OCI-M2 (cell line): ENCODE measurements around the gene ISYNA1.

Source experiments
- DNase-seq: peaks from one replicate; lab custom pipeline; 2025; ENCODE audit not compliant: unreplicated experiment; lab: John Stamatoyannopoulos, UW

ISYNA1 gene

DNA sequence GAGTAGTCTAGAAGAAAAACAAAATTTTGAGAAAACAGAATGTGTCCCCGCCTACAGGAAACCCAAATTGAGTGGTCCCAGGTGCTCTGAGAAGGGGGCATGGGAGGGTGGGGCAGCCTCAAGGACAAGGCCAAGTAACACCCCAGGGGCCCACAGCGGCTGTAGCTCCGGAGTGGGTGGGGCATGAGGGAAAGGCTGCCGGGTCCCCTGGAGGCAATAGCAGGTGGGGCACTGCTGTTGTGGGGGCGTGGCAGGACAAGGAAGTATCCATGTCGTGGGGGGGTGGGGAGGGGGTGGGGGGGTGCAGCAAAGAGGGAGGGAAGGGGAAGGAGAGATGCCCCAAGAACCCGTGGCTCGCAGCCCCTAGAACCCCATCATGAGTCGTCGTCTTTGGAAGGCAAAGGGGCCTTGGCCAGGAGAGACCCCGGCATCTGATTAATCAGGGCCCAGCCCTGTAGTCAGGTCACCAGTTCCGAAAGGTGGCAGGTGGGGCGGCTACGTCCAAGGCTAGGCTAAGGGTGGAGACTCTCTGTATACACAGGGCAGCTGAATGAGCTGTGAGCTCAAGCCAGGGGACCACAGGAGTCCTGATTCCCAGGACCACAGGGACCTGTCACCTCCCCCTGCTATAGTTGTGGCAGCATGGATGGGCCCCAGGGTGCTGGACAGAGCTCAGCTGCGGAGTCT is 7.5 kb upstream of the ISYNA1 start:
- no peak for DNase-seq

DNA sequence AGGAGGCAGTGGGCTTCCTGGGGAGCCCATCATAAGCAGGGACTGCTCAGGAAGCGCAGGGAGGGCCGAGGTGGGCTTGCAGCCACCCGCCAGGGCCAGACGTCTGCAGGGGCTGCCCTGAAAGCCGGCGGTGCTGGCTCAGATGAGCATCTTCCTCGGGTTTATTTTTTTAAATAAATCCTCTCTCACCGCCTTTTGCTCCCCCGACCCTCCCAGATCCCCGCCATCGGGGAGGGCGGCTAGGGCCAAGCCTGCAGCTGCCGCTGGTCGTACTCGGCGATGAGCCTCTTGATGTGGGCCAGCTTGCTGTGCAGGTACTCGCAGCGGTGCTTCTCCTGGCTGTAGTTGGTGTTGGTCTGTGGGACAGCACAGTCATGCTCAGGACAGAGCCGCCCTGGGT is 6.6 kb upstream of the ISYNA1 start:
- DNase-seq = no peak

DNA sequence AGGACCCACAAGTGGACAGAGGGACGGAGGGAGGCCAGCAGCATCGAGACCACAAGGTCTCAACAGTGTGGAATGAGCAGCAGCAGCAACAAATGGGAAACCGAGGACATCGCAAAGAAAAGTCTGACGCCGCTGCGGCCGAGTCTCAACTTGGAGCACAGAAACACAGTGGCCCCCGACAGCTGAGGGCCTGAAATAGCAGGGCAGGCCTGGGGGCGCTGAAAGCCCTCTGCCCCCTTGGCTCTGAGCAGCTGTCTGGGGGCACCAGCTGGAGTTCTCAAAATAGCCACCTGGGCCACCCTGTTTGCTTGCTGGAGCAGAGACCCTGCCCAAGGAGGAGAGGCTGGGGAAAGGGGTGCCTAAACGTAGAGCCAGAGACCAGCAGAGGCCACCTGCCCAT is 5.9 kb upstream of the ISYNA1 start:
- DNase-seq = no peak

DNA sequence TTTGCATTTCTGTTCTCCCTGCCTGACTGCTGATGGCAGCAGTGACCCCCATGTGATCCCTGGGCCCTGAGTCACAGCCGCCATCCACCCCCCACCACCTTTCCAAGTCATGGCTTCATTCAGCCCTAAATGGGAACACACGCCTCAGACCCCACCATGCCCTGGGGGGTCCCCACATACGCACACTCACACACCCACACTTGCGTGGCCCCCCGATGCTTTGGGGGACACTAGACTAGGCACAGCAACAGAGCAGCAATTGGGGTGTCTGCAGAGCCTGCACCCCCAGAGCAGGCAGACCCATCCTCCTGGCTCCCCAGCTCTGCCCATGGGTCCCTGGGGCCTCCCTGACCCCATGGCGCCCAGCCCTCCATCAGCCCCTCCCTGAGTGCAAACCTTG is 5.5 kb upstream of the ISYNA1 start:
- no peak for DNase-seq

DNA sequence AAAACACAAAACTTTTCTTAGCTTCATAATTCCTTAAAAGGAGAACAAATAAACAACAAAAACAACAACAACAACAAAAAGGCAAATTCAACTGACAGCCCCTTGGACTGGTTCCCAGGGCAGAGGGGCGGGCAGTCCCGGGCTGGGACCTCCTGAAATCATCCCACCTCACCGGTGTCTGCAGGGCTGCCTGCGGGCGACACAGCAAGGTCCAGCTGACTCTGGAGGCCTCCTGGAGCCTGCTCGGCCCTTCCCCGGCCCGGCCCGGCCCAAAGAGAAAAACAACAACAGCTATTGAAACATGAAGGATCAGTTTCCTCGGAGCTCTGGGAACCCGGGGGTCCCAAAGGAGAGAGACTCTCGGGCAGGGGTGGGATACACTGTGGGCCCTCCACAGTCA is 5.0 kb upstream of the ISYNA1 start:
- DNase-seq = no peak

DNA sequence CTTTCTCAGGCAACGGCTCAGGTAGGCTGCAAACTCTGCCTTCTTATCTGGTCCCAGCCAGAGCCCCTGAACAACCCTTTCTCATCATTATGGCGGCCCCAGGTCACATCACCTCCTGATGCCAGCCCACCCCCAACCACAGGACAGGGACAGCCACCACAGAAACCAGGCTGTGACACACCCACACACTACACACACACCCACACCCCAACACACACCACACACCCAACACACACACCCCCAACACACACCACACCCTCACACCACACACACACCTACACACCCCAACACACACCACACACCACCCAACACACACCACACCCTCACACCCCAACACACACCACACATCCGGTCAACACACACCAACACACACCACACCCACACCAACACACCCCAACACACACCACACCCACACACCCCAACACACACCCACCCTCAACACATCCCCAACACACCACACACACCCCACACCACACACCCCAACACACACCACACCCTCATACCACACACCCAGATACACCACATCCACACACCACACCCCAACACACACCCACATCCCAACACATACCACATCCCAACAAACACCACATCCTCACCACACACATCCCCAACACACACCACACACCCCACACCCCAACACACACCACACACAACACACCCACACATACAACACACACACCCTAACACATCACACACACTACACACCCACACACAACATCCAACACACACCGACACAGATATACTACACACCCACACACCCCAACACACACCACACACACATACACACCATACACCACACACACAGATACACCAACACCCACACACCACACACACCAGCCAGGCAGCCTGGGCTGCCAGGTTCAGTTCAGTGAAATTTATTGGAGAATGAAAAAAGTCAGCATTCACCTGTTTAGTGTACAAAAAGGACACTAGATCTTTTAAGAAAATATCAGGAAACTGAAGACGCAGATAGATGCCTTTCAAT is 4.2 kb upstream of the ISYNA1 start:
- DNase-seq = no peak

DNA sequence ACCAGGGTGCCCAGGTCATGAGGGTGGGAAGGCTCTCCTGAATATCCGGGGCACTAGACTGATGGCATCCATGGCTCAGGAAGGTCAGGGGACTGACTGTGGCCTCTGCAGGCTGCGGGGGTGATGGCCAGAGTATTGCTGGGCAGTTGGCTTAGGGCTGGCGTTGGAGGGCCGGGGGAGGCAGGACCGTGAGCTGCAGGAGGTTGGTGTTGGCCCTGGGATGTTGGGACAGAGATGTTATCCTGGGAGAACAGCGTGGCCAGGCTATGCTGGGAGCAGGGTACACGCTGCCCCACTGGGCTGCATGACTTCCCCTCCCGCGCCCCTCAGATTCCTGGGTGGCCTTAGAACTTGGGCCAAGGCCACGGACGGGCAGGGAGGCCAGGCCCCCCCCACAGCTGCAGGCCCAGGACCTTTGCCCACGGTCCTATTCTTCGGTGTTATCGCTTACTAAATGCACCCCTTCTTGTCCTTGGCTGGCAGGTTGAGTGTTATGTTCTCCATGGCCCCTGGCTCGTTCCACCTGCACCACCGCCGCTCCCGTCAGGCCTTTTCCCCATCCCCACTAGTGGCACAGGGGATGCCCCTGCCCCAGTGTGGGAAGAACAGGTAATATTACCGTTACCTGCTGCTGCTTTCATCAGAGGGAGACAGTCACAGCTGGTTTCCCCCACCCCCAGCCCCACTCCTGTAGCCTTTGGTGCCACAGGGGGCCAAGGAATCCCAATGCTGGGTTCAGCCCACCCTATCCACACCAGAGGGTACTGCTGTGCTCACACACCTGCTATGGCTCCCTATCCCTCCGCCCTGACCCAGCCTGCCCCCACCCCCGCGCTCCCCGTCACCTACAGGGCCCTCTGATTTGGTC is 3.2 kb upstream of the ISYNA1 start:
- no peak for DNase-seq

DNA sequence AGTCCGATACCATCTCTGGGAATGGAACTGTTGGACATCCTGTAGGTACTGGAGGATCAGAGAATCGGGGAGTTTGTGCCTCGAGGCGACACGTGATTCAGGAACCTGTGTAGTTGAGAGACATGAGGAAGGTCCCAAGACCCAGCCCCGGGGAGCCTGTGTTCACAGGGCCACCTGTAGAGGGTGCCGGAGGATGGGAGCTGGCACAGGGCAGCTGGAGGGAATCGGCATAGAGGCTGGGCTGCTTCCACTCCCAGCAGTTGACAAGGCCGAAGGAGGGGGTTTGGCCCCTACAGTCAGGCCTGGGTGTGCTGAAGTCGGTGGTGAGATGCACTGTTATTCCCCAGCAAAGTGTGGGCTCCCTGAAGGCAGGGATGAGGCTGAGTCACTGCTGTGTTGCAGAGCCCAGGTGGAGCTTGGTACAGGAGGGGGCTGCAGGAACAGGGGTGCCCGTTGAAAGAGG is 2.5 kb upstream of the ISYNA1 start:
- no peak for DNase-seq

DNA sequence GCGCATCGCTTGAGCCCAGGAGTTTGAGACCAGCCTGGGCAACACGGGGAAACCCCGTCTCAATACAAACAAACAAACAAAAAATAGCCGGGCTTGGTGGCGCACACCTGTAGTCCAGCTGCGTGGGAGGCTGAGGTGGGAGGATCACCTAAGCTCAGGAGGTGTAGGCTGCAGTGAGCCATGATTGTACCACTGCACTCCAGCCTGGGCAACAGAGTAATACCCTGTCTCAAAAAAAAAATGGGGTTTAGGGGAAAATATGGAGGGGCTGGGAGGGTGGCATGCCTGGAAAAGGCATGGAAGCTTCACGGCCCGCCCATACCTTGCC is 1.9 kb upstream of the ISYNA1 start:
- DNase-seq = no peak

DNA sequence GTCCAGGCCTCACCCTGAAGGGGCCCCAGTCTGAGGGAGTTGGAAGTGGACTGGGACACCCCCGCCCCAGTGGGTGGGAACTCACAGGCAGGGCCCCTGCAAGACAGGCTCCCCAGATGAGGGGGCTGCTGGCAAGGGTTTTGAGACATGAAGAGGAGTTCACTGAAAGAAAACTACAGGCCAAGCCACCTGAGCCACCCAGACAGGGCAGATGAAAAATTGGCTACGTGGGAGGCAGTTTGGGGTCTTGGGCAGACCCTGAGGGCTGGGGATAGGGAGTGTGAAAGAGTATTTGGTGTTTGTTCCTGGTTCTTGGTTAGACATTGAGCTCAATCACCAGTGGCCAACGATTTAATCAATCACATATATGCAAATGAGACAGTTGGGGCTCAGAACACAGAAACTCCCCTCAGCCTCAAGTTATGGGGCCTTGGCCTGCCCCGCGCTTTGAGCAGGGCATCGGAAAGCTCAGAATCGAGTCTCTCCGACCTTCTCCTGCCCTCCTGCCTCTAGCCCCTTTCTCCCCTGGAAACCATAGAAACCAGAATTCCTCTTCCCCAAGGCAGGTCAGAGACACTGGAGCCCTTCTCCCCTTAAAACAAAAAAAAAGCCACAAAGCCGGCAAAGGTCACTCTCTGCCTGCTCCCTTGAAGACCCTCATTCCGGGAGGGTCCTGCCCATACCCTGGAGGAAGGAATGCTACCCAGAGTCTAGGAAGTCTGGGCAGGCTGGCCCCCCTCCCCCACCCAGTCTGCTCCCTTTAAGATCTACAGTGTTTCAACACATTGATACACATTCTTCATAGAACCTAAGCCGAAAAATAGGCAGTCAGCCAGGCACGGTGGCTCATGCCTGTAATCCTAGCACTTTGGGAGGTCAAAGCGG is 1.3 kb upstream of the ISYNA1 start:
- no peak for DNase-seq

DNA sequence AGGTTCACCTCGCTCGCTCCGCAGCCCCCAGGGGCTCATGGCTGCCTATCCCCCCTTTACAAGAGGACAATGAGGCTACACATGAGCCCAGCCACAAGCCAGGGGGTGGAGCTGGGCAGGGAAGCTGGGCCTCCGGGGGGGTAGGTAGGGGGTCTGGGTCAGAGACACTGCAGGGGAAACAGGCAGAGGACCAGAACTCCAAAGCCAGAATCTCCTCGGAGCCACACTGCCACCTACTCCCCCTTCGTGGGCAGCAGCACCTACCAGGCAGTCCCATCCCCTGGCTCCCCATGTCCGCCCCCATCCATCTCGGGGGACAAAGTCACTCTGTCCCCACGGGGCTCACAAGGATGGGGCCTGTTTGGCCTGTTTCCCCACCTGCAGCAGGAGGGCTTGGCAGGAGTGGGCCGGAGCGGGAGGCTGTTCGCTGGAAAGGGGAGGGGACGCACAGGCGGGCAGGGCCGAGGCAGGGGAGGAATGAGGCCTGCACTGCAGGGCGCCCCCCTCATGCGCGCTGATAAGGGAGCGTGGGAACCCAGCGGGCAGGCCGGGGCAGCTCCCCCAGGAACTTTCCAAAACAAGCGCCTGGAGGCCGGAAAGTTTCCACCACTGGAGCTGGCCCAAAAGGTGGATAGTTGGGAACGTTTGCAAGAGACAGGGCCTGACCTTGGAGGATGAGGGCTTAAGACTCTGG is 545 bp upstream of the ISYNA1 start:
- DNase-seq = peak; percentile 52

DNA sequence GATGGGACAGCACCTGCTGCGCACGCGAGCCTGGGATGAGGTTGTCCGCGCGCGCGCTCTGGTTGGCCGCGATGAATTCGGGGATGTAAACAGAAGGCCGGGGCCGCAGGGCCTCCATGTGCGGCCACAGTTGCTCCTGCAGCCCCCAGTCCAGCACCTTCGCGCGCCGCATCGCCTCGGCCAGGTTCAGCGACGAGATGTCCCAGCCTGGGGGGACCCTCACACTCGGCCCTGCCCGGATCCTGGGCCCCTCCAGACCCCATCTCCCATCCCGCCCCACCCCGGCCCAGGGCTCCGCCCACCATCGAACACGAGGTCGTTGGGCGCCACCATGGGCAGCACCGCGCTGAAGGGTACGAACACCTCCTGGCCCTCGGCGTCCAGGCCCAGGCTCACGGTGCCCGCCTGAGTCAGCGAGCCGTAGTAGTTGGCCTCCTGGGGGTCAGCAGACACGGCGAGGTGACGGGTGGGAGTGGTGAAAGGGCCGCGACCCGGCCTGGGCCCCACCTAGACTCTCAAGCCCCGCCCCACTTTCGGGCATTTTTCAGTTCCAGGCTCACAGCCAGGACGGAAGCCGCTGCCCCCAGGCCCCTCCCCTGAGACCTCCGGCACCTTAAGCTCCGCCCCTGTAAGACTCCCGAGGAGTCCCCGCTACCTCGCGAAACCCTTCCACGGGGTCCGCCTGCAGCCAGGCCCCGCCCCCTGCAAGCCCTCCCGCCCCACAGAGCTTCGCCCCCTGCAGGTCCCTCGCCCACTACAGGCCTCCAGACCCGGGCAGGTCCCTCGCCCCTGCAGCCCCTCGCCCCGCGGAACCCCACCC is 1.1 kb downstream of the ISYNA1 start:
- peak; percentile 41 for DNase-seq

DNA sequence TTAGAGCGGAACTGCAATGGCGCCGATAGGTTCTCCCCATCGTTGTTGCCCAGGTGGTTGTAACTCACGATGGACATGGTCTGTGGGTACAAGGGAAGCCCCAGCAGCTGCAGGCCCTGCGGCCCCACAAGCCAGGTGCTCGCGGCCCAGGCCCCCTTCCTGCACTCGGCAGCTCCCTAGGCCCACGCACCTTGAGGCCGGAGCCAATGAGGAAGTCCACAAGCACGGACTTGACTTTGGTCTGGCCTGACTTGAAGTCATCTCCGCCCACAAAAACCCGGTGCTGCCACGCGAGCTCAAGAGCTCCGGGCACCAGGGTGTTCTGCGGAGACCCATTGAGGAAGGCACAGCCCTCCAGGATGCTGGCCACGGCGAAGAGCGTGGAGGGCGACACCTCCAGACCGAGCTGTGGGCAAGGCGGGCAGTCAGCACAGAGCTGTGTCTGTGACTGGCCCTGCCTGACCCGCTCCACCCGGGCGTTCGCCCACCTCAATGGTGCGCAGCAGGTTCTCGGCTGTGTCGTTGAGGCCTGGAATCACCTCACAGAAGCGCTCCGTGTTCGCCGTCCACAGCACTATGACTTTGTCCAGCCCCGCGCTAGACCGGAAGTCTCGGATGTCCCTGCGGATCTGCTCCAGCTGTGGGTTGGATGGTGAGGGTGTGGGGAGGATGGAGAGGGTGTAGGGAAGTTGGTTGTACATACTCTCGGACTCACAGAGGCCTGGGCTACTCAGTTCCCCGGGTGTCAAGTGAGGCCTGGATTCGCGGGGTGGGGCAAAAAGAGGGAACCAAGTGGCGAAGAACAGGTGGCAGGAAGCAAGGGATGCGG is 1.9 kb downstream of the ISYNA1 start:
- DNase-seq = no peak

DNA sequence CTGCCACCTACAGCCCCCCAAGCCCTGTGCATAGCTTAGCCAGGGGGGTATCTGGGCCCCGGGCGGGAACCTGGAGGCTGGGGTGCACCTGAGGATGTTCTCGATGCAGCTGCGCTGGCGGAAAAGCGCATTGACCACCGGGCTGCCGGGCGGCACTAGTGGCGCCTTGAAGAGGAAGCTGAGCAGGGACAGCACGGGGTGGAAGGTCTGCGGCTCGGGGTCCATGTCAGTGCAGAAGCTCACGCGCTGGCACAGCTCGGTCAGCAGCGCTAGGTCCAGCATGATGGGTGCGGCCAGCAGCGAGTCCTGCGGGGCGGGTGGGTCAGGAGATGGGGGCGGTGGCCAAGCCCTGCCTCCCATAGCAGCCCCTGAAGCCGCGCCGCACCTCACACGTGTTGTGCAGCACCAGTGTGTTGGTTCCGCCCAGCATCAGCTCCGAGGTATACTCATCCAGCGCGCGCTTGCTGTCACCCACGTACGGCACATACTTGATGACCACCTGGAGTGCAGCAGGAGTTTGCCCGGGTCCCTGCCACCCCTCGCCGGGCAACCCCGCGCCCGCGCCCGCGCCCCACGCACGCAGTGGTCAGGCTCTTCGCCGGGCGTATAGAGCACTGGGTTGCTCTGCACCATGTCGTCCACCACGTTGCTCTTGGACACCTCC is 2.6 kb downstream of the ISYNA1 start:
- DNase-seq = no peak

DNA sequence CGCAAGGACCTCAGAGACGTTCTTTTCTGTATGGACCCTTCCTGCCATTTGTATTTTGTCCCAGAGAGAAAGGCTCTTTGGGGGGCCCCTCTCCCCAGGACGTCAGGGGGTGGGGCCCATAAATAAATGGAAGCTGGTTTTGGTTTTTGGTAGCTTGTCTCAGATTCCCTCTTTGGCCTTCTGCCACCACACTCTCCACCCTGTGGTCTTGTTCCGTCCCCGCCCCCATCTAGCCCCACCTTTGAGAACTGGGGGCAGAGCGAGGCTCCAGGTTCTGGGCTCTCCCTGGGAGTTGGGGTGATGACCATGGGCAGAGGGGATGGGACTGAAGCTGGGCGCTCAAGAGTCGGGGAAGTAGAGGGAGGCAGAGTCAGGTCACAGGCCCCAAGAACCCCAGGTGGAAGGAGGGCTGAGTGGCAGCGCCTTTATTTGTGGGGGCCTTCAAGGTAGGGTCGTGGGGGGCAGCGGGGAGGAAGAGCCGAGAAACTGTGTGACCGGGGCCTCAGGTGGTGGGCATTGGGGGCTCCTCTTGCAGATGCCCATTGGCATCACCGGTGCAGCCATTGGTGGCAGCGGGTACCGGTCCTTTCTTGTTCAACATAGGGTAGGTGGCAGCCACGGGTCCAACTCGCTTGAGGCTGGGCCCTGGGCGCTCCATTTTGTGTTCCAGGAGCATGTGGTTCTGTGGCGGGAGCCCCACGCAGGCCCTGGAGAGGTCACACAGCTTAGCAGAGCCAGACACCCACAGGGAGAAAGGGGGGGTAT is 3.3 kb downstream of the ISYNA1 start:
- DNase-seq = no peak

DNA sequence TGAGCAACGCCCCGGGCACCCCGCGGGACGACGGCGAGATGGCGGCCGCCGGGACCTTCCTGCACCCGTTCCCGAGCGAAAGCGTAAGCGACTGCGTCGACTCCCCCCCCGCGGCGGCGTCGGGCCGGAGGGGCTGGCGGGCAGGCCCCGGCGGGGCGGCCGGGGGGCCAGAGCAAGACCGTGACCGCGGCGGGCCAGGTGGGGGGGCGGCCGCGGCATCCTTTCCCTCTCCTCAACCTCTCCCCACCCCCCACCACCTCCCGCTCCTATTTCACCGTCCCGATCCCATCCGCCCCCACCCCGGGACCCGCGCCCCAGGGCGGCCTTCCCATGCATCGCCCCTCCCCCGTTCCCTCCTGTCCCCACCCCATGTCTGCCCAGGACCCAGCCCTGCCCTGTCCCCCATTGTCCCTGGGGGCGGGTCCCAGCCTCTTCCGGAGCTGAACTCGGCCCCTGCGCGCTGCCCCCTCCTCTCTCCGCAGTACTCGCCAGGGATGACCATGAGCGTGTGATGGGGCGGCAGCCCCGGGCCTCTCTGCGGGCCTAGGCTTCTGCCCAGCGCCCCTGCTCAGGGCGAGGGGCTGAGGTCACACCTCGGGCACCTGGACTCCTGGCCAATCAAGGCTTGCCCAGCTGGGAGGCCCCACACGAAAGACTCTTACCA is 4.1 kb downstream of the ISYNA1 start:
- DNase-seq = no peak
